SK-N-MC (cell line): ENCODE results near the gene ZNF443.
"Not testable (repeated sequence)": the region's sequence is repeated elsewhere in the genome, so short reads cannot be mapped to it uniquely, and the experiment has no call there.

Experiments used
- DNase-seq: peaks from one replicate; pipeline ENCODE4 v3.0.0-alpha.2; 2011; ENCODE audit warnings: low read depth, low spot score
- H3K27ac ChIP-seq: fragments of 200-600 bp; sonication (generic); 2 replicates; pipeline ENCODE4 v1.5.1; 2016; ENCODE audit warnings: mixed run types
- H3K36me3 ChIP-seq: fragments of 200-600 bp; sonication (generic); 2 replicates; pipeline ENCODE4 v1.6.1; 2017; ENCODE audit warnings: antibody characterized with exemption, low read length, mixed read lengths; ENCODE audit not compliant: insufficient read depth
- H3K4me3 ChIP-seq: fragments of 200-600 bp; sonication (generic); 2 replicates; pipeline ENCODE4 v1.5.1; 2016
- H3K9ac ChIP-seq: fragments of 200-600 bp; sonication (generic); 2 replicates; pipeline ENCODE4 v1.8.0; 2017; ENCODE audit warnings: mixed run types, mixed read lengths; ENCODE audit not compliant: insufficient read length
- H3K9me3 ChIP-seq: fragments of 200-600 bp; sonication (generic); 2 replicates; pipeline ENCODE4 v1.6.1; 2017; ENCODE audit warnings: low read depth, mild to moderate bottlenecking, antibody characterized with exemption, low read length, moderate library complexity, mixed read lengths
- EZH2 ChIP-seq: fragments of 200-600 bp; sonication (generic); IDR thresholded peaks from one replicate; pipeline ENCODE4 v1.6.1; 2017; ENCODE audit warnings: antibody characterized with exemption
- FOXP2 ChIP-seq: optimal IDR thresholded peaks from 2 replicates; pipeline ENCODE3; 2011; ENCODE audit warnings: mild to moderate bottlenecking, moderate library complexity; ENCODE audit not compliant: insufficient read depth; ENCODE audit errors: extremely low read length, control extremely low read depth
- POLR2AphosphoS5 ChIP-seq: IDR thresholded peaks from 2 replicates; pipeline ENCODE4 v1.6.1; 2012; ENCODE audit warnings: mild to moderate bottlenecking, low read depth, low read length, borderline replicate concordance

Gene ZNF443

DNA sequence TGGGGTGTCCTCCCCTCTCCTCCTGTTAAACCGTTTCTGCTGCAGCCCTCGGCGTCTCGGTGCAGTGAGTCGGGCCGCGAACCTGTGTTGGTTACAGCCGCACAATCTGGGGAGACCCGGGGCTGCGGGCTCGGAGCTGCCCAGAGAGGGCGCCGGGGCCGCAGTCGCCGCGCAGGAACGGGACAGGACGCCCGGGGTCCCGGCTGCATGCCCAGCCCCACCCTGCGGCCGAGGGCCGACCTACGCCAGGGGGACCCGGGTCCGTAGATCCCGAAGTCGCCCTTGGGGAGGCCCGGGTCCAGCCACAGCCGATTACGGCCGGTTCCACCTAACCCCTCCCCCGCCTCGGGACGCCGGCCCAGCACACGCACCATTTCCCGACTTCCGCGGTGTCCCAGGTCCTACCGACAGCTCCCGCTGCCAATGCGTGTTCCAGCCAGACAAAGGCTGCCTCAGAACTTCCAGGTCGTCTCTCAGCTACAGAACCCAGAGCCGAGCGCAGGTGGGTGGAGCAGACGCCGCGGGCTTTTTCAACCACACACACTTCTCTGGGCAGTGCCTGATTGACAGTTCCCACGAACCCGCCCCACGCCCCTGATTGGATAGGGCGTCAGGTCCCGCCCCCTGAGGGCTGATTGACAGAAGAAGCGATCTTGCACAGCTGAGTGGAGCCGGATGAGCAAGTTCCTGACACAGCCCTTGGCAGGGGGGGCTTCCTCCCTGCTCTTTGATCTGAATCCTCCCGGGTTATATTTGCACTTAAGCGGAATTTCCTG is at the start of gene ZNF443:
ZNF443 (minus strand) TSS at position 481 of the 776 bp plus-strand sequence; CDS start at position 374, 107 bp downstream.
- Histone ChIP-seq H3K9me3 (no peaks in the 10 kb centered on the region), H3K36me3 (no peaks in the 10 kb centered on the region), H3K4me3 (peak within 1 kb of the TSS; percentile 82), H3K9ac (peak within 1 kb of the TSS; percentile 55), H3K27ac (no peak within 1 kb of the TSS)
- peak; percentile 47; the same call in 1 of the 2 replicates for TF ChIP-seq POLR2AphosphoS5
- TF ChIP-seq FOXP2: no peak
- peak; percentile 71 for DNase-seq

GRCh38 chr19:12486265-12486783 is 45.5 kb upstream of the ZNF443 start:
- not testable (repeated sequence) for H3K4me3 ChIP-seq, H3K27ac ChIP-seq, H3K36me3 ChIP-seq, H3K9me3 ChIP-seq, DNase-seq, H3K9ac ChIP-seq

DNA sequence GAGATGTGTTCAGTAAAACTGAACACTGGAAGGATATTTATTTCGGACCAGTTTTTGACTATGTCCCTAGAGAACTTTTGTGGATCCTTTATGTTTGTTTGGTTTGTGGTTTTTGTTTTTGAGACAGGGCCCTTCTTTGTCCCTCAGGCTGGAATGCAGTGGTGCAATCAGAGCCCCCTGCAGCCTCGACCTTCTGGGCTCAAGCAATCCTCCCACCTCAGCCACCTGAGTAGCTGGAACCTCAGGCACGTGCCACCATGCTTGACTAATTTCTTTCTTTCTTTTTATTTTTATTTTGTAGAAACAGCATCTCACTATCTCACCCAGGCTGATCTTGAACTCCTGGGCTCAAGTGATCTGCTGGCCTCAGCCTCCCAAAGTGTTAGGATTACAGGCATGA is 44.8 kb upstream of the ZNF443 start:
- TF ChIP-seq FOXP2 (no peak), POLR2AphosphoS5 (no peak), EZH2 (no peak)
- no peak for DNase-seq
- Histone ChIP-seq H3K27ac (no peak overlapping the region), H3K36me3 (no peaks in the 10 kb centered on the region), H3K9me3 (no peaks in the 10 kb centered on the region), H3K9ac (no peak overlapping the region), H3K4me3 (no peak overlapping the region)

DNA sequence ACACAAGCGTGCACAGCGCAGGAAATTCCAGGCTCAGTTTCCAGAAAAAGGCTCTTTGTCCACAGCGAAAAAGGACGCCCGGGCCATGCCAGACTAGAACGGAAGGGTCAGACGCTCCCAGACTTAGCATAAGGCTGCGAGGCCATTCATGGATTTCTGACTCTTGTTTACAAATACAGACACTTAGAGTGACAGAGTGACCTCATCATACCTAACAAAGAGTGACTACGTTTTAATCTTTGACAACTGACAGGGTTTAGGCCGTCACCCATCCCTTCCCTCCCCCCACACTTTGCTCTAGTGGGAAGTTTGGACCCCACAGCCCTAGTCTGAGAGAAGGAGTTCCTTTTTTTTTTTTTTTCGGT is 44.2 kb upstream of the ZNF443 start:
- H3K9ac ChIP-seq: no peak overlapping the region
- peak overlapping the region; percentile 91 for H3K4me3 ChIP-seq
- H3K27ac ChIP-seq: no peak overlapping the region
- no peak for DNase-seq
- H3K9me3 ChIP-seq: no peaks in the 10 kb centered on the region
- no peaks in the 10 kb centered on the region for H3K36me3 ChIP-seq
- no peak for TF ChIP-seq POLR2AphosphoS5
- TF ChIP-seq EZH2: no peak
- no peak for TF ChIP-seq FOXP2

DNA sequence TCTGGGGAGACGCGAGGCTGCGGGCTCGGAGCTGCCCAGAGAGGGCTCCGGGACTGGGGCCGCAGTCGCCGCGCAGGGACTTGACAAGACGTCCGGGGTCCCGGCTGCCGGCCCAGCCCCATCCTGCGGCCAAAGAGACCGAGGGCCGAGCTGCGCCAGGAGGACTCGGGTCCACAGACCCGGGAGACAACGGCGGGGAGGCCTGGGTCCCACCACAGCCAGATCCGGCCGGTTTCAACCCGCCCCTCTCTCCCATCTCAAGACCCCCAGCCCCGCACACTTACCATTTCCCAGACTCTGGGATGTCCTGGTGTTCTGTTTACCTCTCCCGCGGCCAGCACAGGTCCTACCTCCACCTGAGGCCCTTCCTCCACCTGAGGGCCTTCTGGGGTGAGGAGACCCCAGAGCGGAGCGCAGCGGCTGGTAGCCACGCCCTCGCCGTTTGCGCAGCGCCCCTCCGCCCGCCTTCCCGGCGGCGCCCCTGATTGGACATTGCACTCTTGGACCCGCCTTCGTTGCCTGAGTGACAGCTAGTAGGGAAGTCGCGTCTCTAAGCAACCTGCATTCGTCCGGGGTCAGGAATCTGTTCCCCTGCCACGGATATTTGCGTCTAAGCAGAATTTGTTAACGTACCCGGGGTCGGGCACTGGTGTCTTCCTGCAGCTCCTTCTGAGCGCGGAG is 43.7 kb upstream of the ZNF443 start, which contains the start of gene ZNF709:
ZNF709 (minus strand) TSS at position 446 of the 681 bp plus-strand sequence; CDS start at position 287, 159 bp downstream.
- TF ChIP-seq EZH2 (no peak), POLR2AphosphoS5 (peak; percentile 91)
- Histone ChIP-seq H3K9ac (peak within 1 kb of the TSS; percentile 77), H3K4me3 (peak within 1 kb of the TSS; percentile 91), H3K9me3 (no peaks in the 10 kb centered on the region), H3K27ac (no peak within 1 kb of the TSS), H3K36me3 (no peaks in the 10 kb centered on the region)
- DNase-seq: peak; percentile 58

DNA sequence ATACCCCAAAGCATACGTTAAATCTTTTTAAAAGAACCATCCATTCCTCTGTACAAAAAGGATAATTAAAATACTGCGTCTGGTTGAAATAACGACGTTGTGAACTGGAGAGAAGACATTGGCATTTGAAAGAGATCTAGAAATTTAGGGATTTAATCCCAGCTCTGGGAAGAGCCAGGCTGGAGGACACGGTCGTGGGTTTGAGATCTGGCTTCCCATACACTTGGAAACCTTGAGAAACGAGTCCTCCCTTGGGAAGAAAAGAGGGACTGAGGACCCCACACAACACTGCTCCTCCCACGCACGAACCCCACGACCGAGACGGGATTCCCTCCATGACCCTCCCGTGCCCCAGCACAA is 43.2 kb upstream of the ZNF443 start:
- H3K9ac ChIP-seq: peak overlapping the region; percentile 77
- no peak for TF ChIP-seq FOXP2
- no peak for DNase-seq
- H3K27ac ChIP-seq: no peak overlapping the region
- peak overlapping the region; percentile 91 for H3K4me3 ChIP-seq
- no peaks in the 10 kb centered on the region for H3K36me3 ChIP-seq
- H3K9me3 ChIP-seq: no peaks in the 10 kb centered on the region

- no peaks in the 10 kb centered on the region for H3K36me3 ChIP-seq
- H3K9ac ChIP-seq: no peak overlapping the region
- no peaks in the 10 kb centered on the region for H3K9me3 ChIP-seq
- no peak for DNase-seq
- H3K27ac ChIP-seq: no peak overlapping the region
- H3K4me3 ChIP-seq: no peak overlapping the region
- no peak for TF ChIP-seq EZH2
- TF ChIP-seq FOXP2: no peak
- TF ChIP-seq POLR2AphosphoS5: no peak
Measured at GRCh38 chr19:12482509-12482886, 41.7 kb upstream of the ZNF443 start.

- H3K9ac ChIP-seq: no peak overlapping the region
- H3K27ac ChIP-seq: no peak overlapping the region
- H3K4me3 ChIP-seq: no peak overlapping the region
- no peak for DNase-seq
- H3K36me3 ChIP-seq: no peaks in the 10 kb centered on the region
- H3K9me3 ChIP-seq: no peaks in the 10 kb centered on the region
- TF ChIP-seq EZH2: no peak
- TF ChIP-seq POLR2AphosphoS5: no peak
- TF ChIP-seq FOXP2: no peak
Measured at GRCh38 chr19:12481781-12482508, 41.1 kb upstream of the ZNF443 start.
